GM23338 (cell line): ENCODE results near the gene CNTNAP5. TPM values are rescaled to one million over a fixed set of nuclear protein-coding genes. Genes with fewer than 3 reads are reported as not detected.

Experiments
- ATAC-seq: fragments of 200-7000 bp; cut with Tn5 transposase; 3 replicates; pipeline ENCODE4 v1.9.1; 2020
- DNase-seq: peaks from one replicate; pipeline ENCODE4 v3.0.0-alpha.2; 2015; ENCODE audit warnings: low spot score
- H2AFZ ChIP-seq: fragments of 200-600 bp; sonication (generic); 2 replicates; pipeline ENCODE4 v1.8.0; 2016; ENCODE audit warnings: antibody characterized with exemption, mild to moderate bottlenecking, moderate library complexity
- H3F3A ChIP-seq: fragments of 200-600 bp; sonication (generic); replicated peaks from 2 replicates; pipeline ENCODE4 v1.8.0; 2017; ENCODE audit warnings: antibody characterized with exemption, mixed run types, low read depth
- H3K27ac ChIP-seq: fragments of 200-600 bp; sonication (generic); 2 replicates; pipeline ENCODE4 v1.6.1; 2016; ENCODE audit warnings: low read depth
- H3K27me3 ChIP-seq: fragments of 200-600 bp; sonication (generic); 2 replicates; pipeline ENCODE4 v1.8.0; 2016; ENCODE audit warnings: mild to moderate bottlenecking, mixed run types, moderate library complexity; ENCODE audit not compliant: insufficient read depth
- H3K36me3 ChIP-seq: fragments of 200-600 bp; sonication (generic); 2 replicates; pipeline ENCODE4 v1.8.0; 2016; ENCODE audit warnings: mild to moderate bottlenecking; ENCODE audit not compliant: insufficient read depth
- H3K4me1 ChIP-seq: fragments of 200-600 bp; sonication (generic); 2 replicates; pipeline ENCODE4 v1.8.0; 2016; ENCODE audit warnings: mild to moderate bottlenecking, moderate library complexity; ENCODE audit not compliant: insufficient read depth
- H3K4me2 ChIP-seq: fragments of 200-600 bp; sonication (generic); 2 replicates; pipeline ENCODE4 v1.7.1; 2017; ENCODE audit warnings: mixed run types
- H3K4me3 ChIP-seq: fragments of 200-600 bp; sonication (generic); 2 replicates; pipeline ENCODE4 v1.6.1; 2016; ENCODE audit warnings: mixed run types
- H3K79me2 ChIP-seq: fragments of 200-600 bp; sonication (generic); replicated peaks from 2 replicates; pipeline ENCODE4 v1.8.0; 2017; ENCODE audit warnings: mild to moderate bottlenecking; ENCODE audit not compliant: insufficient read depth
- H3K9me2 ChIP-seq: fragments of 200-600 bp; sonication (generic); 2 replicates; pipeline ENCODE4 v1.8.0; 2017; ENCODE audit not compliant: insufficient read depth
- H4K20me1 ChIP-seq: fragments of 200-600 bp; sonication (generic); replicated peaks from 2 replicates; pipeline ENCODE4 v1.8.0; 2017; ENCODE audit warnings: mild to moderate bottlenecking; ENCODE audit not compliant: insufficient read depth
- H3K27ac Mint-ChIP-seq: 2 replicates; pipeline ENCODE4 v1.8.0; 2020; ENCODE audit warnings: inconsistent platforms, mild to moderate bottlenecking, moderate library complexity, mixed read lengths
- H3K27me3 Mint-ChIP-seq: 3 replicates; pipeline ENCODE4 v1.8.0; 2022; ENCODE audit warnings: low read depth, mild to moderate bottlenecking, moderate library complexity, mixed read lengths, inconsistent platforms; ENCODE audit not compliant: insufficient read depth, poor library complexity
- H3K36me3 Mint-ChIP-seq: 3 replicates; pipeline ENCODE4 v1.8.0; 2021; ENCODE audit warnings: low read depth, mild to moderate bottlenecking, inconsistent platforms, moderate library complexity, mixed read lengths
- H3K4me1 Mint-ChIP-seq: 3 replicates; pipeline ENCODE4 v1.8.0; 2020; ENCODE audit warnings: mild to moderate bottlenecking, inconsistent platforms, mixed read lengths
- H3K4me3 Mint-ChIP-seq: 3 replicates; pipeline ENCODE4 v1.8.0; 2021; ENCODE audit warnings: moderate library complexity, mild to moderate bottlenecking, inconsistent platforms, mixed read lengths
- H3K9me3 Mint-ChIP-seq: 3 replicates; pipeline ENCODE4 v1.8.0; 2020; ENCODE audit warnings: moderate library complexity, mild to moderate bottlenecking, inconsistent platforms, mixed read lengths
- CREB1 ChIP-seq: fragments of 250-450 bp; sonication (Bioruptor Pico); IDR thresholded peaks from 2 replicates; pipeline ENCODE4 v1.5.0; 2020; ENCODE audit warnings: low read depth, mild to moderate bottlenecking, moderate library complexity
- CTCF ChIP-seq, 2 experiments: fragments of 200-600 bp in 1 of 2; sonication (generic) in 1 of 2; conservative IDR thresholded peaks; 2 replicates each; pipeline versions ENCODE4 v1.5.1 to v1.6.1; 2016 to 2017; ENCODE audit warnings: antibody characterized with exemption in 2 of 2, low read depth in 2 of 2, mild to moderate bottlenecking in 2 of 2, moderate library complexity in 1 of 2
- JUNB ChIP-seq: IDR thresholded peaks from one replicate; pipeline ENCODE4 v1.6.1; 2016; ENCODE audit warnings: antibody characterized with exemption; ENCODE audit not compliant: unreplicated experiment
- NANOG ChIP-seq: IDR thresholded peaks from 2 replicates; pipeline ENCODE4 v1.6.1; 2016; ENCODE audit warnings: antibody characterized with exemption, borderline replicate concordance
- STAT1 ChIP-seq: IDR thresholded peaks from one replicate; pipeline ENCODE4 v1.6.1; 2016; ENCODE audit warnings: antibody characterized with exemption; ENCODE audit not compliant: unreplicated experiment
- ZNF331 ChIP-seq: fragments of 250-450 bp; sonication (Bioruptor Pico); IDR thresholded peaks from 2 replicates; pipeline ENCODE4 v1.5.0; 2020; ENCODE audit warnings: low read depth, mild to moderate bottlenecking, moderate library complexity
- ZNF462 ChIP-seq: fragments of 250-450 bp; sonication (Bioruptor Pico); IDR thresholded peaks from 2 replicates; pipeline ENCODE4 v1.5.0; 2020; ENCODE audit warnings: mild to moderate bottlenecking, moderate library complexity
- polyA plus RNA-seq: library from polyadenylated mRNA; unstranded; fragments of >200 nt; fragmentation: Nextera tagmentation; extraction: Ambion mirVana; gene quantifications from 2 replicates; pipeline ENCODE4 v1.2.1, GENCODE V29; 2016
- total RNA-seq: library from RNA; depleted of rRNA; stranded (reverse); fragments of >200 nt; shearing (Covaris generic); gene quantifications from 2 replicates; pipeline ENCODE4 v1.2.3, GENCODE V29; 2014

CNTNAP5 gene
- total and polyA plus RNA-seq, 2 experiments from 2014 or later: 0.49 to 0.50 TPM

- H3F3A ChIP-seq: no peaks in the 10 kb centered on the region
- ATAC-seq: no peak
- H4K20me1 ChIP-seq: no peaks in the 10 kb centered on the region
- H3K36me3 Mint-ChIP-seq: peaks cover 5% of the 10 kb centered on the region; the same call in 2 of the 3 replicates
- no peaks in the 10 kb centered on the region for H3K4me1 Mint-ChIP-seq
- no peak overlapping the region for H3K4me3 ChIP-seq
- no peaks in the 10 kb centered on the region for H3K27me3 ChIP-seq
- H2AFZ ChIP-seq: no peak overlapping the region
- H3K27ac Mint-ChIP-seq: no peak overlapping the region
- no peak overlapping the region for H3K27ac ChIP-seq
- no peak overlapping the region for H3K4me2 ChIP-seq
- no peaks in the 10 kb centered on the region for H3K79me2 ChIP-seq
- H3K9me3 Mint-ChIP-seq: peaks cover 15% of the 10 kb centered on the region
- H3K4me1 ChIP-seq: no peaks in the 10 kb centered on the region
- no peak overlapping the region for H3K4me3 Mint-ChIP-seq
- no peak for DNase-seq
- H3K36me3 ChIP-seq: no peaks in the 10 kb centered on the region
- no peaks in the 10 kb centered on the region for H3K27me3 Mint-ChIP-seq
- TF ChIP-seq NANOG (no peak), ZNF462 (no peak), STAT1 (no peak), CTCF (conservative IDR thresholded peaks at IDR 0.05; ENCODE audit: low read depth in 2 of 2) (no peak), CREB1 (CRISPR knock-in tag) (no peak), ZNF331 (CRISPR knock-in tag) (no peak), JUNB (no peak)
- peaks cover 4% of the 10 kb centered on the region; the same call in 1 of the 2 replicates for H3K9me2 ChIP-seq
Measured at GRCh38 chr2:124689348-124689747, 664.3 kb downstream of the CNTNAP5 start.
